Transverse colon (tissue), 4 donors: ENCODE results near the gene XRN1. TPM values are rescaled to one million over a fixed set of nuclear protein-coding genes. Genes with fewer than 3 reads are reported as not detected.
"Not testable (repeated sequence)": the region's sequence is repeated elsewhere in the genome, so short reads cannot be mapped to it uniquely, and the experiment has no call there.

ENCODE experiments used
- DNase-seq: peaks from one replicate; pipeline ENCODE4 v3.0.0-alpha.2; 2019
- H3K27ac ChIP-seq, 4 donors: fragments of 200-600 bp; sonication (generic); 2 replicates each; pipeline ENCODE4 v1.5.1; 2016 to 2018; ENCODE audit warnings: inconsistent platforms in 4 of 4
- H3K27me3 ChIP-seq: fragments of 200-600 bp; sonication (generic); 2 replicates; pipeline ENCODE4 v1.5.1; 2017; ENCODE audit warnings: inconsistent platforms
- H3K36me3 ChIP-seq, 4 donors: fragments of 200-600 bp; sonication (generic); 2 replicates each; pipeline ENCODE4 v1.5.1; 2017 to 2019; ENCODE audit warnings: inconsistent platforms in 4 of 4
- H3K4me1 ChIP-seq, 4 donors: fragments of 200-600 bp; sonication (generic); 2 replicates each; pipeline ENCODE4 v1.5.1; 2017 to 2020; ENCODE audit warnings: inconsistent platforms in 4 of 4
- H3K4me3 ChIP-seq, 4 donors: fragments of 200-600 bp; sonication (generic); 1 replicate in 1 of 4; 2 replicates in 3 of 4; pipeline versions ENCODE4 v1.5.1 to v1.6.1; 2017 to 2019; ENCODE audit warnings: inconsistent platforms in 4 of 4
- H3K9me3 ChIP-seq, 2 donors: fragments of 200-600 bp; sonication (generic); 2 replicates each; pipeline ENCODE4 v1.5.1; 2017 to 2019; ENCODE audit warnings: inconsistent platforms in 2 of 2
- CTCF ChIP-seq, 5 experiments: fragments of 200-600 bp in 3 of 5; fragments of 450-650 bp in 2 of 5; sonication (generic) in 3 of 5; IDR thresholded peaks; 1 replicate in 2 of 5; 2 replicates in 3 of 5; pipeline ENCODE4 v1.5.1; 2016 to 2017; ENCODE audit warnings: antibody characterized with exemption in 5 of 5, inconsistent platforms in 3 of 5, mild to moderate bottlenecking in 2 of 5, moderate library complexity in 1 of 5
- EP300 ChIP-seq: sonication (generic); formaldehyde crosslinking; IDR thresholded peaks from one replicate; pipeline ENCODE4 v1.6.1; 2017; ENCODE audit warnings: antibody characterized with exemption, low read depth
- POLR2A ChIP-seq: fragments of 450-650 bp; IDR thresholded peaks from one replicate; pipeline ENCODE4 v1.6.1; 2016; ENCODE audit warnings: antibody characterized with exemption, mild to moderate bottlenecking, moderate library complexity
- POLR2AphosphoS5 ChIP-seq, 3 donors: sonication (generic); formaldehyde crosslinking; IDR thresholded peaks; one replicate each; pipeline ENCODE4 v1.6.1; 2016; ENCODE audit warnings: antibody characterized with exemption in 3 of 3
- WGBS, 2 donors: methylation state at CpG; one replicate each; pipeline ENCODE4 v1.1.5; 2018; ENCODE audit warnings: low coverage in 1 of 2; 5-methylcytosine and 5-hydroxymethylcytosine counted together
- in situ Hi-C, 4 donors: fragments of 200-750 bp; cut with MboI; loops; one replicate each; pipeline versions ENCODE4 v1.15.0 to v1.15.1; 2017; ENCODE audit warnings: low sequenced_read_pairs in 3 of 4, low pct_ligation_motif_present in 1 of 4, low pct_unique_long_range_greater_than_20kb in 1 of 4
- intact Hi-C: fragments of 100-400 bp; cut with DNase I; formaldehyde crosslinking; loops from one replicate; pipeline ENCODE4 v1.15.1; 2023; ENCODE audit warnings: low total_unique reads
- total RNA-seq, 4 donors: library from RNA; depleted of rRNA; stranded (reverse); fragments of >200 nt; gene quantifications; one replicate each; pipeline ENCODE4 v1.1.0, GENCODE V29; 2016

XRN1 gene
- total RNA-seq, 4 donors from 2014 or later: 13.5 to 93.0 (median 52.1) TPM

GRCh38 chr3:142354076-142354475, 93.8 kb downstream of the XRN1 start:
- H3K27ac ChIP-seq: no peak overlapping the region
- H3K9me3 ChIP-seq: no peaks in the 10 kb centered on the region
- no peaks in the 10 kb centered on the region for H3K27me3 ChIP-seq
- H3K4me3 ChIP-seq: no peak overlapping the region
- peaks cover 0 to 86% (median 41%) of the 10 kb centered on the region in 4 donors for H3K36me3 ChIP-seq
- no peak for DNase-seq
- in situ Hi-C loops (no loop called here), intact Hi-C loops (no loop called here)
- no peaks in the 10 kb centered on the region for H3K4me1 ChIP-seq
- no peak for TF ChIP-seq POLR2AphosphoS5 (IDR thresholded peaks at IDR 0.05)
- TF ChIP-seq POLR2A: no peak
- no peak for TF ChIP-seq EP300
- TF ChIP-seq CTCF (IDR thresholded peaks at IDR 0.05): no peak
- WGBS, 2 donors: 94 to 100% methylated on average over 5 of the region's 5 CpGs

DNA sequence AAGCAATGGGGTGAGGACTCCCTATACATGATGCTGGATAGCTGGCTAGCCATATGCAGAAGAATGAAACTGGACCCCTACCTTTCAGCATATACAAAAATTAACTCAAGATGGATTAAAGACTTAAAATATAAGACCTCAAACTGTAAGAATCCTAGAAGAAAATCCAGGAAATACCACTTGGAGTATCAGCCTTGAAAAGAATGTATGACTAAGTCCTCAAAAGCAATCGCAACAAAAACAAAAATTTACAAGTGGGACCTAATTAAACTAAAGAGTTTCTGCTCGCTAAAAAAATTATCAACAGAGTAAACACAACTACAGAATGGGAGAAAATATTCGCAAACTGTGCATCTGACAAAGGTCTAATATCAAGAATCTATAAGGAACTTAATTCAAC, 94.3 kb downstream of the XRN1 start:
- no peak overlapping the region for H3K27ac ChIP-seq
- H3K36me3 ChIP-seq: peaks cover 0 to 86% (median 40%) of the 10 kb centered on the region in 4 donors
- no peak overlapping the region for H3K4me3 ChIP-seq
- WGBS, 2 donors: 92 to 95% methylated on average over 3 of the region's 3 CpGs
- TF ChIP-seq EP300: no peak
- no peak for TF ChIP-seq POLR2A
- no peak for TF ChIP-seq CTCF (IDR thresholded peaks at IDR 0.05)
- TF ChIP-seq POLR2AphosphoS5 (IDR thresholded peaks at IDR 0.05): no peak
- in situ Hi-C loops (no loop called here), intact Hi-C loops (no loop called here)
- H3K9me3 ChIP-seq: no peaks in the 10 kb centered on the region
- no peaks in the 10 kb centered on the region for H3K27me3 ChIP-seq
- H3K4me1 ChIP-seq: no peaks in the 10 kb centered on the region
- no peak for DNase-seq

DNA sequence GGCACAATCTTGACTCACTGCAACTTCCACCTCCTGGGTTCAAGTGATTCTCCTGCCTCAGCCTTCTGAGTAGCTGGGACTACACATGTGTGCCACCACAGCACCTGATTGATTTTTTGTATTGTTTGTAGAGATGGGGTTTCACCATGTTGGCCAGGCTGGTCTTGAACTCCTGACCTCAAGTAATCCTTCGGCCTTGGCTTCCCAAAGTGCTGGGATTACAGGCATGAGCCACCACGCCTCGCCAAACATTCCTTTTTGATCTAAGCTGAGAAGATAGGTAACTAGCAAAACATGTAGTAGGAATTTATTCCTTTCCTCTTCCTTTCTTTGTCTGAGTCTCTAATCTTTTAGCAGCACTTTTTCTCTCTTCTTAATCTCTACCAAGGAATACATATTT, 95.1 kb downstream of the XRN1 start:
- in situ Hi-C loops: not testable (repeated sequence)

DNA sequence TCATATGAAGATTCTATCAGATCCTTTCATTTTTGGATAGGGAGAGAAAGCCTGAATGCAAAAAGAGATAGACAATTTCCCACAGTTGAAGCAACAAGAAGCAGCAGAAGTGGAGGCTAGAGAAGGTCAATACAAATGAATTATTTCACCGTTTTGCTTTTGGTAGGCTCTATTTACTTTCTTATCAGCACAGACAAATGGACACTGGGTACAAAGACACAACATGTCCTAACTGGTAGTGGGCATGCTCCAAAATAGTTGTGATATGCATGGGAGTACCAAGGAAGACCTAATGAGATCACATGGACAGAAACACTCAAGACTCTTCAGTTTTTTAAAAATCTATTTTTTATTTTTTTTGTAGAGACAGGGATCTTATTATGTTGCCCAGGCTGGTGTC, 99.4 kb downstream of the XRN1 start:
- no peaks in the 10 kb centered on the region for H3K27me3 ChIP-seq
- no peaks in the 10 kb centered on the region for H3K9me3 ChIP-seq
- in situ Hi-C loops: no loop called here
- no peaks in the 10 kb centered on the region for H3K4me1 ChIP-seq
- intact Hi-C loops: no loop called here
- H3K27ac ChIP-seq: no peak overlapping the region
- no peak overlapping the region for H3K4me3 ChIP-seq
- H3K36me3 ChIP-seq: peaks cover 0 to 59% (median 21%) of the 10 kb centered on the region in 4 donors
- 68 to 100% methylated on average over 1 of the region's 1 CpG for WGBS, 2 donors
- TF ChIP-seq CTCF (IDR thresholded peaks at IDR 0.05): no peak
- no peak for TF ChIP-seq POLR2AphosphoS5 (IDR thresholded peaks at IDR 0.05)
- no peak for DNase-seq

More for the DNA sequence above, 95.1 kb downstream of the XRN1 start:
- H3K27me3 ChIP-seq, H3K4me1 ChIP-seq, H3K9me3 ChIP-seq, H3K27ac ChIP-seq, H3K4me3 ChIP-seq, intact Hi-C loops, DNase-seq: not testable (repeated sequence)
- 98 to 100% methylated on average over 2 to 3 of the region's 3 CpGs for WGBS, 2 donors
- H3K36me3 ChIP-seq: peaks cover 0 to 82% (median 36%) of the 10 kb centered on the region in 4 donors

DNA sequence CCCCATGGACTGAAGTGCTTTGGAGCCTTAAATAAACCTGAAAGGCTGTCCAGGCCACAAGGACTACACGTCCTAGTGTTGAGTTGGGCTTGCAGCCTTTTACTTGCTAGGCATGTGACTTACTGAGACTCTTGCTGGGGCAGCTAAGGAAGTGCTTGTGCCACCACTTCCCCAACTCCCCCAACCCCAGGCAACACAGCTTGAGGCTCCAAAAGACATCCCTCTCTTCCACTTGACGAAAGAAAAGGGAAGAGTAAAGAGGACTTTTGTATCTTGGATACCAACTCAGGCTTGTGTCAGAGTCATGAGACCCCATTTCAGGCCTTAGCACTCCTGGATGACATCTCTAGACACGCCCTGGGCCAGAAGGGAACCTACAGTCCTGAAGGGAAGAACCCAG, 109.8 kb downstream of the XRN1 start:
- intact Hi-C loops (no loop called here), in situ Hi-C loops (no loop called here)
- no peak for DNase-seq
- 75 to 92% methylated on average over 2 to 3 of the region's 3 CpGs for WGBS, 2 donors
- Histone ChIP-seq H3K36me3 (peaks cover 0 to 56% (median 18%) of the 10 kb centered on the region in 4 donors), H3K27me3 (no peaks in the 10 kb centered on the region), H3K27ac (no peak overlapping the region), H3K9me3 (peaks cover 0 to 5% of the 10 kb centered on the region in 2 donors), H3K4me3 (no peak overlapping the region), H3K4me1 (no peaks in the 10 kb centered on the region)
- TF ChIP-seq CTCF (IDR thresholded peaks at IDR 0.05) (no peak), POLR2AphosphoS5 (IDR thresholded peaks at IDR 0.05) (no peak), EP300 (no peak), POLR2A (no peak)
